Caco-2 (cell line): ENCODE measurements around the gene SPCS3. TPM values are rescaled to one million over a fixed set of nuclear protein-coding genes. Genes with fewer than 3 reads are reported as not detected.

Experiments
- BruUV-seq: library from RNA; stranded (reverse); fragments of 400-500 nt; replicated peaks from 2 replicates; lab custom pipeline; 2021; lab: Mats Ljungman, UMichigan
- CTCF ChIA-PET: fragments of 300-600 bp; sonication (Branson Sonifier 250); formaldehyde crosslinking; loops from one replicate; lab custom pipeline; 2022; ENCODE audit warnings: antibody characterized with exemption; lab: Charles Lee
- POLR2A ChIA-PET: fragments of 300-600 bp; sonication (Branson Sonifier 250); formaldehyde crosslinking; loops from one replicate; lab custom pipeline; 2022; ENCODE audit warnings: antibody characterized with exemption; lab: Charles Lee
- DNase-seq, 2 experiments: peaks; one replicate each; pipeline versions ENCODE4 v3.0.0 to v3.0.0-alpha.2; 2020 to 2022
- H3K27me3 ChIP-seq: replicated peaks from 2 replicates; pipeline ENCODE4 v1.6.0; 2011; ENCODE audit warnings: low read length; ENCODE audit not compliant: control insufficient read depth, insufficient read depth
- H3K36me3 ChIP-seq: 2 replicates; pipeline ENCODE4 v1.5.1; 2011; ENCODE audit warnings: low read length; ENCODE audit not compliant: control insufficient read depth, insufficient read depth
- H3K4me1 ChIP-seq: fragments of 250-450 bp; sonication (Bioruptor Pico); 2 replicates; pipeline ENCODE4 v1.5.1; 2020; ENCODE audit warnings: mild to moderate bottlenecking
- H3K4me3 ChIP-seq: 2 replicates; pipeline ENCODE4 v1.5.1; 2011; ENCODE audit warnings: low read depth, mild to moderate bottlenecking, control low read depth, low read length
- H3K9me3 ChIP-seq: fragments of 250-450 bp; sonication (Bioruptor Pico); 2 replicates; pipeline ENCODE4 v1.5.1; 2020; ENCODE audit warnings: mild to moderate bottlenecking, moderate library complexity
- H3K27ac Mint-ChIP-seq: one replicate; pipeline ENCODE4 v1.8.0; 2022; ENCODE audit warnings: mixed read lengths; ENCODE audit not compliant: unreplicated experiment
- H3K27me3 Mint-ChIP-seq: one replicate; pipeline ENCODE4 v1.8.0; 2022; ENCODE audit warnings: mixed read lengths; ENCODE audit not compliant: insufficient read depth, unreplicated experiment
- H3K36me3 Mint-ChIP-seq: one replicate; pipeline ENCODE4 v1.8.0; 2022; ENCODE audit warnings: mild to moderate bottlenecking, mixed read lengths; ENCODE audit not compliant: insufficient read depth, unreplicated experiment
- H3K4me1 Mint-ChIP-seq: one replicate; pipeline ENCODE4 v1.8.0; 2022; ENCODE audit warnings: low read depth, mixed read lengths; ENCODE audit not compliant: unreplicated experiment
- H3K4me3 Mint-ChIP-seq: one replicate; pipeline ENCODE4 v1.8.0; 2022; ENCODE audit warnings: mild to moderate bottlenecking, moderate library complexity, mixed read lengths; ENCODE audit not compliant: unreplicated experiment
- H3K9me3 Mint-ChIP-seq: one replicate; pipeline ENCODE4 v1.8.0; 2022; ENCODE audit warnings: mixed read lengths; ENCODE audit not compliant: unreplicated experiment
- intact Hi-C: fragments of 100-400 bp; cut with micrococcal nuclease; formaldehyde crosslinking; loops from one replicate; pipeline ENCODE4 v1.10.0; 2022; ENCODE audit not compliant: unreplicated experiment
- total RNA-seq: library from RNA; stranded (reverse); gene quantifications from 2 replicates; pipeline ENCODE4 v1.2.3, GENCODE V29; 2022
- TF ChIP-seq, protein P1 (sequence below), 2 experiments: fragments of 200-600 bp in 1 of 2; IDR thresholded peaks; 1 replicate in 1 of 2; 2 replicates in 1 of 2; pipeline versions ENCODE4 v1.5.1 to v1.8.0; 2011 to 2022; ENCODE audit warnings: antibody characterized with exemption in 1 of 2, control low read depth in 1 of 2, inconsistent platforms in 1 of 2, low read depth in 1 of 2, low read length in 1 of 2, mild to moderate bottlenecking in 1 of 2, moderate library complexity in 1 of 2; ENCODE audit not compliant: insufficient read depth in 1 of 2, severe bottlenecking in 1 of 2, unreplicated experiment in 1 of 2

SPCS3 gene
- total RNA-seq, 1 experiment from 2014 or later: 56.2 TPM

DNA sequence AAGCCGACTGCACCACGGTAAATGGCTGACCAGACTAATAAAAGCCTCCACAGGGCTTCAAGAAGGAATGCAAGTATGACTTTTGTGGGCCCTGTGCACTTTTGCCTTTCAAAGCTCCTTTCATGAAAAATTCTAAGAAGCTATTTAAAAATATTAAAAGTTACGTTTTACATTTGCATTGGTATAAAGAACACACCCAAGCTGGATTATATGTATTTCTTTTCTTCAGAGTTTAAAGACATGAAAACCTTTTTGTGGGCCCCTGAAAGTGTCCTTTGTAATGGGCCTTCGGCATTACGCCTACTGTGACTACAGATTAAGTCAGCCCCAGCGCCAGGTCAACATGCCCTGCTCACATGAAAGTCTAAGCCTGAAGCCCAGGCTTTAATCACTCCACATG lies 30.2 kb upstream of the SPCS3 start:
- H3K27ac Mint-ChIP-seq: no peak overlapping the region
- intact Hi-C loops: no loop called here
- Histone ChIP-seq H3K9me3 (no peaks in the 10 kb centered on the region), H3K27me3 (no peaks in the 10 kb centered on the region), H3K36me3 (no peaks in the 10 kb centered on the region), H3K4me1 (no peaks in the 10 kb centered on the region), H3K4me3 (no peak overlapping the region)
- ChIA-PET POLR2A (no interaction called here), CTCF (no interaction called here)
- no peaks in the 10 kb centered on the region for H3K9me3 Mint-ChIP-seq
- H3K27me3 Mint-ChIP-seq: peaks cover 3% of the 10 kb centered on the region
- no peaks in the 10 kb centered on the region for H3K4me1 Mint-ChIP-seq
- no TSS peak for BruUV-seq
- no peak for DNase-seq
- H3K36me3 Mint-ChIP-seq: no peaks in the 10 kb centered on the region
- H3K4me3 Mint-ChIP-seq: no peak overlapping the region
- TF ChIP-seq, protein P1, sequence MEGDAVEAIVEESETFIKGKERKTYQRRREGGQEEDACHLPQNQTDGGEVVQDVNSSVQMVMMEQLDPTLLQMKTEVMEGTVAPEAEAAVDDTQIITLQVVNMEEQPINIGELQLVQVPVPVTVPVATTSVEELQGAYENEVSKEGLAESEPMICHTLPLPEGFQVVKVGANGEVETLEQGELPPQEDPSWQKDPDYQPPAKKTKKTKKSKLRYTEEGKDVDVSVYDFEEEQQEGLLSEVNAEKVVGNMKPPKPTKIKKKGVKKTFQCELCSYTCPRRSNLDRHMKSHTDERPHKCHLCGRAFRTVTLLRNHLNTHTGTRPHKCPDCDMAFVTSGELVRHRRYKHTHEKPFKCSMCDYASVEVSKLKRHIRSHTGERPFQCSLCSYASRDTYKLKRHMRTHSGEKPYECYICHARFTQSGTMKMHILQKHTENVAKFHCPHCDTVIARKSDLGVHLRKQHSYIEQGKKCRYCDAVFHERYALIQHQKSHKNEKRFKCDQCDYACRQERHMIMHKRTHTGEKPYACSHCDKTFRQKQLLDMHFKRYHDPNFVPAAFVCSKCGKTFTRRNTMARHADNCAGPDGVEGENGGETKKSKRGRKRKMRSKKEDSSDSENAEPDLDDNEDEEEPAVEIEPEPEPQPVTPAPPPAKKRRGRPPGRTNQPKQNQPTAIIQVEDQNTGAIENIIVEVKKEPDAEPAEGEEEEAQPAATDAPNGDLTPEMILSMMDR (IDR thresholded peaks at IDR 0.05; ENCODE audit: insufficient read depth in 1 of 2, low read depth in 1 of 2, low read length in 1 of 2, severe bottlenecking in 1 of 2, unreplicated experiment in 1 of 2): no peak

DNA sequence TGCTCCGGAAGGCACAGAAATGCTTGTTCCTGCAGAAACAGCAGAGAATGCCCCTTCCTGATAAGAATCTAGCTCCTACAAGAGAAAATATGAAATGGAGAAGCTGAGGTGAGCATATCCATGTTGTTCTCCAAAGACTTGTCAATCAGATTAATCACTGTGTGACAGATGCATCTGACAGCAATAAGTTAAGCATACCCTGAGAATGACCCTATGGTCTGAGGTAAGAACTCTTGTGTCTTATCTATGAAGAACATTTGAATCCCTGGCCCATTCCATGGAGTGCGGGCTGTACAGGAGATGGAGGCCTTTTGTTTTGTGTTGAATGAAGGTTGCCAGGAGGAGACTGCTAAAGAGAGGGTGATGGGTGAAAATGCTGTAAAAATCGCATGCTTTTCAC lies 29.2 kb upstream of the SPCS3 start:
- Mint-ChIP-seq H3K9me3 (no peaks in the 10 kb centered on the region), H3K27ac (no peak overlapping the region), H3K4me1 (no peaks in the 10 kb centered on the region), H3K27me3 (peaks cover 3% of the 10 kb centered on the region), H3K36me3 (no peaks in the 10 kb centered on the region), H3K4me3 (no peak overlapping the region)
- H3K27me3 ChIP-seq: no peaks in the 10 kb centered on the region
- H3K4me3 ChIP-seq: no peak overlapping the region
- ChIA-PET POLR2A (no interaction called here), CTCF (interaction anchor here (0.6 kb wide), 1 partner anchor 51 kb away, joined by 4 read pairs; no protein-coding TSS in a partner anchor)
- H3K9me3 ChIP-seq: no peaks in the 10 kb centered on the region
- H3K4me1 ChIP-seq: no peaks in the 10 kb centered on the region
- DNase-seq: no peak
- no peaks in the 10 kb centered on the region for H3K36me3 ChIP-seq
- TF ChIP-seq, protein P1 (IDR thresholded peaks at IDR 0.05; ENCODE audit: insufficient read depth in 1 of 2, low read depth in 1 of 2, low read length in 1 of 2, severe bottlenecking in 1 of 2, unreplicated experiment in 1 of 2): no peak
- no TSS peak for BruUV-seq
- intact Hi-C loops: no loop called here

DNA sequence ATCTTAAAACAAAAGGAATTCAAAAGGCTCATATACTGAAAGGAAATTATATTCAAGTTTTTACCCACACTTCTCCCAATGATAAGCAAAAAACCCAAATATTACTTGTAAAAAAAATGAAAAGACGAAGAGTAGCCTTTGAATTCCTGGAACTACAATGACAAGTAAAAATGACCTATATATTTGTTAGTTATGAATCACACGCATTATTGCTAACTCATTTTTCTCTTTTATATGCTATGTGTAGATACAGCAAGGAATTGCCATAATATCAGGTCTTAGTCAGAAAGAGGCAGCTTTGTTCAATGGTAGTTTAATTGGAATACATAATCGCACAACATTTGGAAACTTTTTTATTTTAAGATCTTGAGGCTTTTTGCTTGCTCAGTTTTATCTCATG lies 28.0 kb upstream of the SPCS3 start:
- intact Hi-C loops: no loop called here
- H3K9me3 Mint-ChIP-seq: no peaks in the 10 kb centered on the region
- H3K27ac Mint-ChIP-seq: no peak overlapping the region
- no peak overlapping the region for H3K4me3 Mint-ChIP-seq
- Histone ChIP-seq H3K36me3 (no peaks in the 10 kb centered on the region), H3K4me3 (no peak overlapping the region), H3K4me1 (no peaks in the 10 kb centered on the region), H3K9me3 (no peaks in the 10 kb centered on the region), H3K27me3 (no peaks in the 10 kb centered on the region)
- H3K4me1 Mint-ChIP-seq: no peaks in the 10 kb centered on the region
- ChIA-PET CTCF (no interaction called here), POLR2A (no interaction called here)
- TF ChIP-seq, protein P1 (IDR thresholded peaks at IDR 0.05; ENCODE audit: insufficient read depth in 1 of 2, low read depth in 1 of 2, low read length in 1 of 2, severe bottlenecking in 1 of 2, unreplicated experiment in 1 of 2): no peak
- no peaks in the 10 kb centered on the region for H3K36me3 Mint-ChIP-seq
- no peak for DNase-seq
- peaks cover 3% of the 10 kb centered on the region for H3K27me3 Mint-ChIP-seq
- no TSS peak for BruUV-seq
